ENCODE data around the gene XPO4. TPM values are rescaled to one million over a fixed set of nuclear protein-coding genes. Genes with fewer than 3 reads are reported as not detected.

XPO4 gene
- total and polyA plus RNA-seq, 2 of the 8 experiments (the other 6 are each of a cell fraction or from before 2014, with no cell fraction given) = 11.9 to 33.3 TPM

DNA sequence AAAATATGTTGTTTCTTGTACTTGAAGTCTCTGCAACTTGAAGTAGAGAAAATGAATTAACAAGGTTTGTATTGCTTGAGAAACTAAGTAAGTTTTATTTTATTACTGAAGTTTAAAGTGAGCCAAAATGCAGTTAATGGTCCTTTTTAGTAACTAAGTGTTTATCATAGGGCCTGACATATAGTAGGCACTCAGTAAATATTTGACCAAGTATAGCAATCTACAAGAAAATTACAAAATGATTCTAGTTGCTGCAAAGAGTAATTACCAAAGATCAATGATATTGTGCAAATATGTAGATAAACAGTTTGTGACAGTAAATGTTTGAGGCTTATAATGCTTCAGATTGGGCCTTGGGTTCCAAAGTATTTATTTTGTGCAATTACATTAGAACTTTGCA, 2.4 kb upstream of the XPO4 start (continued):
- TF ChIP-seq CTCF (IDR thresholded peaks at IDR 0.05; ENCODE audit: control extremely low read depth in 1 of 3, insufficient read depth in 1 of 3, low read depth in 1 of 3, low read length in 3 of 3) = no peak
